Natural killer cell (primary cell): ENCODE data around the gene PRRG2. TPM values are rescaled to one million over a fixed set of nuclear protein-coding genes. Genes with fewer than 3 reads are reported as not detected.
A peak's percentile ranks its signal among the peaks of the same experiment; 100 is the strongest.

ENCODE experiments used
- ATAC-seq, 3 donors: fragments of 150-1000 bp in 2 of 3; fragments of 200-7000 bp in 1 of 3; cut with Tn5 transposase; 1 replicate in 1 of 3; 2 replicates in 2 of 3; pipeline ENCODE4 v1.10.0; 2021; ENCODE audit warnings: mild to moderate bottlenecking in 2 of 3, moderate library complexity in 2 of 3
- DNase-seq, 2 donors: peaks; one replicate each; pipeline versions ENCODE4 v3.0.0 to v3.0.0-alpha.2; 2013 to 2021; ENCODE audit warnings: mixed read lengths in 1 of 2
- H3K27ac ChIP-seq: one replicate; pipeline ENCODE4 v1.5.1; 2013; ENCODE audit warnings: mild to moderate bottlenecking, low read length
- H3K27me3 ChIP-seq: one replicate; pipeline ENCODE4 v1.6.1; 2013; ENCODE audit warnings: low read length; ENCODE audit not compliant: control insufficient read depth, insufficient read depth
- H3K36me3 ChIP-seq: one replicate; pipeline ENCODE4 v1.6.1; 2013; ENCODE audit warnings: low read length; ENCODE audit not compliant: control insufficient read depth, insufficient read depth
- H3K4me1 ChIP-seq: one replicate; pipeline ENCODE4 v1.6.1; 2013; ENCODE audit warnings: low read length; ENCODE audit not compliant: control insufficient read depth, insufficient read depth
- H3K4me3 ChIP-seq: one replicate; pipeline ENCODE4 v1.5.1; 2013; ENCODE audit warnings: low read length
- H3K9me3 ChIP-seq: one replicate; pipeline ENCODE4 v1.6.1; 2013; ENCODE audit warnings: low read length; ENCODE audit not compliant: control insufficient read depth, insufficient read depth
- H3K27ac Mint-ChIP-seq, 2 donors: one replicate each; pipeline ENCODE4 v1.8.0; 2022; ENCODE audit warnings: mild to moderate bottlenecking in 2 of 2, mixed read lengths in 2 of 2, moderate library complexity in 1 of 2
- H3K27me3 Mint-ChIP-seq, 2 donors: one replicate each; pipeline ENCODE4 v1.8.0; 2022; ENCODE audit warnings: low read depth in 2 of 2, mixed read lengths in 2 of 2
- H3K36me3 Mint-ChIP-seq: one replicate; pipeline ENCODE4 v1.8.0; 2022; ENCODE audit warnings: mixed read lengths
- H3K4me1 Mint-ChIP-seq, 2 donors: one replicate each; pipeline ENCODE4 v1.8.0; 2022; ENCODE audit warnings: mixed read lengths in 2 of 2
- H3K4me3 Mint-ChIP-seq: one replicate; pipeline ENCODE4 v1.8.0; 2022; ENCODE audit warnings: mild to moderate bottlenecking, moderate library complexity, mixed read lengths
- H3K9me3 Mint-ChIP-seq, 2 donors: one replicate each; pipeline ENCODE4 v1.8.0; 2022; ENCODE audit warnings: mixed read lengths in 2 of 2
- WGBS: methylation state at CpG from one replicate; pipeline ENCODE4 v1.1.7; 2013; ENCODE audit warnings: missing lambda C conversion rate; ENCODE audit not compliant: insufficient coverage; 5-methylcytosine and 5-hydroxymethylcytosine counted together
- intact Hi-C: fragments of 100-400 bp; cut with micrococcal nuclease; formaldehyde crosslinking; loops from one replicate; pipeline ENCODE4 v1.14.2; 2022
- total RNA-seq, 4 donors: library from RNA; stranded (reverse); fragments of 120-200 nt in 1 of 4; gene quantifications; one replicate each; pipeline versions ENCODE4 v1.2.3 to v1.2.4, GENCODE V29; 2013 to 2022
- TF ChIP-seq, protein P1 (sequence below): fragments of 200-600 bp; IDR thresholded peaks from one replicate; pipeline ENCODE4 v1.8.0; 2022; ENCODE audit warnings: antibody characterized with exemption

PRRG2 gene
- total RNA-seq, 3 donors from 2014 or later (not counting 1 experiment from before 2014, with no cell fraction given) = 0.39 to 0.56 TPM; not detected in 1

DNA sequence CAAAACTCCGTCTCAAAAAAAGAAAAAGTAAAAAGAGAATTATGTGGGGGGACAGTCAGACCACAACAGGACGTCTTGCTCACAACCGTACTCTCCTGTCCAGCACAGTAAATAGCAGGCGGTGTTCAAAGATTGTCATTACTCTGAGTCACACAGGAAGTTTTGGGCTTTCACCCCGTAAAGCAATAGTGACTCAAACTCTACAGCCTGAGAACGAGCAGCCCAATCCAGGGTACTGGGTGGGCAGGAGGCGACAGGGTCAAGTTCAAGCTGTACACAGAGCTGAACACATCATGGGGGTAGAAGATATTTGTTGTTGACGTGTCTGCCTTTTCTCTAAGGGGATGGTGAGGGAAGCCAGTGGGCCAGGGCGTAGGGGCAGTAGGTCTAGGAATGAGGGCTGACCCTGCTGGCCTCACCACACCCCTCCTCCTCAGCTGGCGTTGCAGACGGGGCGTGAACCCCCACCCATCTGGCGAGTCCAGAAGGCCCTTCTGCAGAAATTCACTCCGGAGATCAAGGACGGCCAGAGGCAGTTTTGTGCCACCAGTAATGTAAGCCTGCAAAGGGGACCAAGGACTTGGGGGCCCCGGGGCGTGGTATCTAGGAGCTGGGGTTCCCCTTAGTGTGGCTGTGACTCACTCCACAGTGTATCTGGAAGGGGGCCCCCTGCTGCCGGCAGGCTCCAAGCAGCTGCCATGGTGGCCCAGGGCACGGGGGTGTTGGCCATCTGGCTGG, 33.1 kb downstream of the PRRG2 start:
- no peaks in the 10 kb centered on the region for H3K27me3 ChIP-seq
- intact Hi-C loops = no loop called here
- H3K4me1 Mint-ChIP-seq = peaks cover 23 to 39% of the 10 kb centered on the region in 2 donors
- ATAC-seq = peak; percentile 86 to 91 (median 89)
- H3K27me3 Mint-ChIP-seq = no peaks in the 10 kb centered on the region
- H3K4me3 ChIP-seq = no peak overlapping the region
- no peaks in the 10 kb centered on the region for H3K36me3 Mint-ChIP-seq
- TF ChIP-seq, protein P1, sequence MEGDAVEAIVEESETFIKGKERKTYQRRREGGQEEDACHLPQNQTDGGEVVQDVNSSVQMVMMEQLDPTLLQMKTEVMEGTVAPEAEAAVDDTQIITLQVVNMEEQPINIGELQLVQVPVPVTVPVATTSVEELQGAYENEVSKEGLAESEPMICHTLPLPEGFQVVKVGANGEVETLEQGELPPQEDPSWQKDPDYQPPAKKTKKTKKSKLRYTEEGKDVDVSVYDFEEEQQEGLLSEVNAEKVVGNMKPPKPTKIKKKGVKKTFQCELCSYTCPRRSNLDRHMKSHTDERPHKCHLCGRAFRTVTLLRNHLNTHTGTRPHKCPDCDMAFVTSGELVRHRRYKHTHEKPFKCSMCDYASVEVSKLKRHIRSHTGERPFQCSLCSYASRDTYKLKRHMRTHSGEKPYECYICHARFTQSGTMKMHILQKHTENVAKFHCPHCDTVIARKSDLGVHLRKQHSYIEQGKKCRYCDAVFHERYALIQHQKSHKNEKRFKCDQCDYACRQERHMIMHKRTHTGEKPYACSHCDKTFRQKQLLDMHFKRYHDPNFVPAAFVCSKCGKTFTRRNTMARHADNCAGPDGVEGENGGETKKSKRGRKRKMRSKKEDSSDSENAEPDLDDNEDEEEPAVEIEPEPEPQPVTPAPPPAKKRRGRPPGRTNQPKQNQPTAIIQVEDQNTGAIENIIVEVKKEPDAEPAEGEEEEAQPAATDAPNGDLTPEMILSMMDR = no peak
- peak in 1 of 2 donors; percentile 51 for DNase-seq
- 56% methylated on average over 19 of the region's 19 CpGs for WGBS
- H3K27ac ChIP-seq = peak overlapping the region; percentile 73
- H3K9me3 ChIP-seq = no peaks in the 10 kb centered on the region
- H3K4me1 ChIP-seq = peaks cover 26% of the 10 kb centered on the region
- H3K9me3 Mint-ChIP-seq = no peaks in the 10 kb centered on the region
- peak overlapping the region; percentile 70 for H3K4me3 Mint-ChIP-seq
- peaks cover 51% of the 10 kb centered on the region for H3K36me3 ChIP-seq
- peak overlapping the region; percentile 86 to 97 for H3K27ac Mint-ChIP-seq

- H3K9me3 ChIP-seq = no peaks in the 10 kb centered on the region
- H3K4me3 ChIP-seq = no peak overlapping the region
- ATAC-seq = no peak
- H3K27me3 ChIP-seq = no peaks in the 10 kb centered on the region
- DNase-seq = no peak
- TF ChIP-seq, protein P1 = no peak
- Mint-ChIP-seq H3K27ac (peak overlapping the region in 1 of 2 donors; percentile 97), H3K4me1 (peaks cover 23 to 39% of the 10 kb centered on the region in 2 donors), H3K27me3 (no peaks in the 10 kb centered on the region), H3K4me3 (no peak overlapping the region), H3K9me3 (no peaks in the 10 kb centered on the region), H3K36me3 (no peaks in the 10 kb centered on the region)
- intact Hi-C loops = no loop called here
- H3K36me3 ChIP-seq = peaks cover 58% of the 10 kb centered on the region
- H3K27ac ChIP-seq = no peak overlapping the region
- H3K4me1 ChIP-seq = peaks cover 26% of the 10 kb centered on the region
- WGBS = 98% methylated on average over 23 of the region's 23 CpGs
Observed at GRCh38 chr19:49615861-49616260, 34.7 kb downstream of the PRRG2 start.

- TF ChIP-seq, protein P1 = no peak
- ATAC-seq = no peak
- peaks cover 54% of the 10 kb centered on the region for H3K36me3 ChIP-seq
Observed at GRCh38 chr19:49616532-49616931, 35.4 kb downstream of the PRRG2 start.

More at GRCh38 chr19:49616532-49616931, 35.4 kb downstream of the PRRG2 start:
- peaks cover 23 to 41% of the 10 kb centered on the region in 2 donors for H3K4me1 Mint-ChIP-seq
- H3K9me3 Mint-ChIP-seq = no peaks in the 10 kb centered on the region
- Histone ChIP-seq H3K4me1 (peaks cover 26% of the 10 kb centered on the region), H3K9me3 (no peaks in the 10 kb centered on the region), H3K27ac (no peak overlapping the region), H3K4me3 (no peak overlapping the region), H3K27me3 (no peaks in the 10 kb centered on the region)
- intact Hi-C loops = no loop called here
- no peaks in the 10 kb centered on the region for H3K36me3 Mint-ChIP-seq
- 99% methylated on average over 7 of the region's 7 CpGs for WGBS
- H3K27ac Mint-ChIP-seq = peak overlapping the region in 1 of 2 donors; percentile 18
- no peak for DNase-seq
- H3K27me3 Mint-ChIP-seq = no peaks in the 10 kb centered on the region
- no peak overlapping the region for H3K4me3 Mint-ChIP-seq
